Liver (tissue), 3 donors: ENCODE data around the gene GOLGA2.

Experiments used
- EGR1 ChIP-seq, 2 donors: IDR thresholded peaks; 2 replicates each; pipeline ENCODE4 v1.6.1; 2016 to 2018; ENCODE audit warnings: antibody characterized with exemption in 2 of 2, low read depth in 2 of 2
- HNF4G ChIP-seq: IDR thresholded peaks from 2 replicates; pipeline ENCODE4 v1.6.1; 2016; ENCODE audit warnings: antibody characterized with exemption
- RAD21 ChIP-seq, 2 donors: IDR thresholded peaks; 2 replicates each; pipeline ENCODE4 v1.6.1; 2016; ENCODE audit warnings: antibody characterized with exemption in 2 of 2, mild to moderate bottlenecking in 2 of 2
- TAF1 ChIP-seq: conservative IDR thresholded peaks from 2 replicates; pipeline ENCODE4 v1.6.1; 2016; ENCODE audit warnings: antibody characterized with exemption, mild to moderate bottlenecking
- TF ChIP-seq, protein P1 (sequence below): IDR thresholded peaks from 2 replicates; pipeline ENCODE4 v1.6.1; 2016; ENCODE audit warnings: antibody characterized with exemption
- TF ChIP-seq, protein P2 (sequence below): fragments of 150-350 bp; IDR thresholded peaks from 2 replicates; pipeline ENCODE4 v1.5.1; 2017; ENCODE audit warnings: improper control_type of control experiment, low read depth, low read length; ENCODE audit not compliant: missing input control
- TF ChIP-seq, protein P3 (sequence below): IDR thresholded peaks from 2 replicates; pipeline ENCODE4 v1.6.1; 2016; ENCODE audit warnings: antibody characterized with exemption, mild to moderate bottlenecking
- donor health status: healthy.
- donor health status: healthy.

DNA sequence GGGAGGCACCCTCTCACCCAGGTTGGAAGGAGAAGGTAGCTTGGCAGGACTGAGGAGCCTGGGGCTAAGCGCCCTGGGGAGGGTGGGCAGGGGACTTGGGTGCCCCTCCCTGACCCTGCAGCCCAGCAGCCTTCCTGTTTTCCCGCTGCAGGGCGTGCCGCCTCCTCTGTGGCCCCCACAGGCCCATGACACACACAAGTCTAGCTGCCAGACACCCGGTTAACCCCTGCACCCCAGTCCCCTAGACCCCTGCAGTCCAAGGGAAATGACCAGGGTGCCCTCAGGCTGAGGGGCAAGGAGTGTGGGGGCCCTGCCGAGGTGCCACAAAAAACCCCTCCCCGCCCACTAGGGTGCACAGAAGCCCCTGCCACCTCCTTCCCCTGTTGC, 33.0 kb downstream of the GOLGA2 start:
- TF ChIP-seq, protein P1, sequence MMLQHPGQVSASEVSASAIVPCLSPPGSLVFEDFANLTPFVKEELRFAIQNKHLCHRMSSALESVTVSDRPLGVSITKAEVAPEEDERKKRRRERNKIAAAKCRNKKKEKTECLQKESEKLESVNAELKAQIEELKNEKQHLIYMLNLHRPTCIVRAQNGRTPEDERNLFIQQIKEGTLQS: no peak
- TF ChIP-seq, protein P2, sequence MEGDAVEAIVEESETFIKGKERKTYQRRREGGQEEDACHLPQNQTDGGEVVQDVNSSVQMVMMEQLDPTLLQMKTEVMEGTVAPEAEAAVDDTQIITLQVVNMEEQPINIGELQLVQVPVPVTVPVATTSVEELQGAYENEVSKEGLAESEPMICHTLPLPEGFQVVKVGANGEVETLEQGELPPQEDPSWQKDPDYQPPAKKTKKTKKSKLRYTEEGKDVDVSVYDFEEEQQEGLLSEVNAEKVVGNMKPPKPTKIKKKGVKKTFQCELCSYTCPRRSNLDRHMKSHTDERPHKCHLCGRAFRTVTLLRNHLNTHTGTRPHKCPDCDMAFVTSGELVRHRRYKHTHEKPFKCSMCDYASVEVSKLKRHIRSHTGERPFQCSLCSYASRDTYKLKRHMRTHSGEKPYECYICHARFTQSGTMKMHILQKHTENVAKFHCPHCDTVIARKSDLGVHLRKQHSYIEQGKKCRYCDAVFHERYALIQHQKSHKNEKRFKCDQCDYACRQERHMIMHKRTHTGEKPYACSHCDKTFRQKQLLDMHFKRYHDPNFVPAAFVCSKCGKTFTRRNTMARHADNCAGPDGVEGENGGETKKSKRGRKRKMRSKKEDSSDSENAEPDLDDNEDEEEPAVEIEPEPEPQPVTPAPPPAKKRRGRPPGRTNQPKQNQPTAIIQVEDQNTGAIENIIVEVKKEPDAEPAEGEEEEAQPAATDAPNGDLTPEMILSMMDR: no peak
- TF ChIP-seq TAF1 (no peak), EGR1 (IDR thresholded peaks at IDR 0.05; ENCODE audit: low read depth in 2 of 2) (no peak), RAD21 (IDR thresholded peaks at IDR 0.05) (no peak), HNF4G (no peak)
- TF ChIP-seq, protein P3, sequence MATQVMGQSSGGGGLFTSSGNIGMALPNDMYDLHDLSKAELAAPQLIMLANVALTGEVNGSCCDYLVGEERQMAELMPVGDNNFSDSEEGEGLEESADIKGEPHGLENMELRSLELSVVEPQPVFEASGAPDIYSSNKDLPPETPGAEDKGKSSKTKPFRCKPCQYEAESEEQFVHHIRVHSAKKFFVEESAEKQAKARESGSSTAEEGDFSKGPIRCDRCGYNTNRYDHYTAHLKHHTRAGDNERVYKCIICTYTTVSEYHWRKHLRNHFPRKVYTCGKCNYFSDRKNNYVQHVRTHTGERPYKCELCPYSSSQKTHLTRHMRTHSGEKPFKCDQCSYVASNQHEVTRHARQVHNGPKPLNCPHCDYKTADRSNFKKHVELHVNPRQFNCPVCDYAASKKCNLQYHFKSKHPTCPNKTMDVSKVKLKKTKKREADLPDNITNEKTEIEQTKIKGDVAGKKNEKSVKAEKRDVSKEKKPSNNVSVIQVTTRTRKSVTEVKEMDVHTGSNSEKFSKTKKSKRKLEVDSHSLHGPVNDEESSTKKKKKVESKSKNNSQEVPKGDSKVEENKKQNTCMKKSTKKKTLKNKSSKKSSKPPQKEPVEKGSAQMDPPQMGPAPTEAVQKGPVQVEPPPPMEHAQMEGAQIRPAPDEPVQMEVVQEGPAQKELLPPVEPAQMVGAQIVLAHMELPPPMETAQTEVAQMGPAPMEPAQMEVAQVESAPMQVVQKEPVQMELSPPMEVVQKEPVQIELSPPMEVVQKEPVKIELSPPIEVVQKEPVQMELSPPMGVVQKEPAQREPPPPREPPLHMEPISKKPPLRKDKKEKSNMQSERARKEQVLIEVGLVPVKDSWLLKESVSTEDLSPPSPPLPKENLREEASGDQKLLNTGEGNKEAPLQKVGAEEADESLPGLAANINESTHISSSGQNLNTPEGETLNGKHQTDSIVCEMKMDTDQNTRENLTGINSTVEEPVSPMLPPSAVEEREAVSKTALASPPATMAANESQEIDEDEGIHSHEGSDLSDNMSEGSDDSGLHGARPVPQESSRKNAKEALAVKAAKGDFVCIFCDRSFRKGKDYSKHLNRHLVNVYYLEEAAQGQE: no peak
